ENCODE results near the gene HOXB3. TPM values are rescaled to one million over a fixed set of nuclear protein-coding genes. Genes with fewer than 3 reads are reported as not detected.
"Not testable (repeated sequence)": the region's sequence is repeated elsewhere in the genome, so short reads cannot be mapped to it uniquely, and the experiment has no call there.

HOXB3 gene
- total and polyA plus RNA-seq, 12 donors = 0.24 to 5.9 (median 1.1) TPM

GRCh38 chr17:48539177-48539576 is 50.9 kb downstream of the HOXB3 start:
- WGBS, 2 donors = 84 to 89% methylated on average over 4 of the region's 4 CpGs
- H3K4me1 ChIP-seq = peaks cover 0 to 14% (median 5%) of the 10 kb centered on the region in 9 donors
- intact Hi-C loops (cut with DNase I) = no loop called here
- TF ChIP-seq CTCF (IDR thresholded peaks at IDR 0.05) = no peak
- no peaks in the 10 kb centered on the region for H3K9me3 ChIP-seq
- no peak overlapping the region for H3K4me3 ChIP-seq
- no peaks in the 10 kb centered on the region for H3K36me3 ChIP-seq
- H3K27ac ChIP-seq = no peak overlapping the region
- ATAC-seq (no peak), DNase-seq (no peak)
- peaks cover 9 to 88% (median 73%) of the 10 kb centered on the region in 7 donors for H3K27me3 ChIP-seq

GRCh38 chr17:48537316-48537715 is 52.7 kb downstream of the HOXB3 start:
- intact Hi-C loops (cut with DNase I) = no loop called here
- no peaks in the 10 kb centered on the region for H3K36me3 ChIP-seq
- WGBS, 2 donors = 90 to 95% methylated on average over 3 of the region's 3 CpGs
- H3K27ac ChIP-seq = no peak overlapping the region
- peaks cover 9 to 85% (median 60%) of the 10 kb centered on the region in 7 donors for H3K27me3 ChIP-seq
- no peak for TF ChIP-seq CTCF (IDR thresholded peaks at IDR 0.05)
- no peak for DNase-seq
- no peaks in the 10 kb centered on the region for H3K9me3 ChIP-seq
- H3K4me1 ChIP-seq = peaks cover 0 to 14% (median 5%) of the 10 kb centered on the region in 9 donors
- no peak for ATAC-seq
- H3K4me3 ChIP-seq = no peak overlapping the region

- H3K4me1 ChIP-seq; H3K4me3 ChIP-seq; ATAC-seq; intact Hi-C loops (cut with DNase I); DNase-seq; H3K9me3 ChIP-seq; H3K27ac ChIP-seq; H3K36me3 ChIP-seq: not testable (repeated sequence)
- peaks cover 0 to 85% (median 60%) of the 10 kb centered on the region in 7 donors for H3K27me3 ChIP-seq
- WGBS, 2 donors = 88 to 91% methylated on average over 9 of the region's 9 CpGs
Observed at GRCh38 chr17:48535793-48536559, 54.1 kb downstream of the HOXB3 start.

- peaks cover 0 to 89% (median 69%) of the 10 kb centered on the region in 7 donors for H3K27me3 ChIP-seq
- no peak for DNase-seq
- no peak overlapping the region for H3K27ac ChIP-seq
- H3K36me3 ChIP-seq = no peaks in the 10 kb centered on the region
- ATAC-seq = no peak
- 73 to 78% methylated on average over 8 of the region's 8 CpGs for WGBS, 2 donors
- TF ChIP-seq CTCF (IDR thresholded peaks at IDR 0.05) = no peak
- intact Hi-C loops (cut with DNase I) = no loop called here
- no peak overlapping the region for H3K4me3 ChIP-seq
- H3K9me3 ChIP-seq = no peaks in the 10 kb centered on the region
- H3K4me1 ChIP-seq = no peaks in the 10 kb centered on the region
Observed at GRCh38 chr17:48532261-48532660, 57.8 kb downstream of the HOXB3 start.

DNA sequence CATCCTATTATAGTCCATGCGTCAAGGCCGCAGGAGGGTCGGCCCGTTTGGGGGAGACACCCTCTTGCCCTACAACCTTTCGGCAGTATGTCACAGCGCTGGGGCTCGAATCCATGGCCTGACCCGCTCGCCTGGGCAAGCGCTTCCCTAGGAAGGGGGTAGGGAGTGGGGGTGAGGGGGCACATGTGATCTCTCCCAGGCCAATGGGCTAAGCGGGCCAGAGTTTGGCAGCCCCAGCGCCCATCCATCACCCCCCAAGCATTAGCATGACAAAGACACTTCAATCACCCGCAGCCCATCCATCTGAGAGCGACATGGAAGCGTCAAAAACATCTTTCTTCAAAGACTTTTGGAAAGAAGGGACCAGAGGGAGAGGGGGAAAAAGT is 59.2 kb downstream of the HOXB3 start, which contains the start of gene HOXB1:
Gene HOXB1, minus strand, starts transcription at position 125 of the 386 bp plus-strand sequence. Its CDS starts 107 bp downstream, at position 18.
- Histone ChIP-seq H3K4me1 (no peaks in the 10 kb centered on the region), H3K9me3 (no peaks in the 10 kb centered on the region), H3K4me3 (no peak within 1 kb of the TSS), H3K36me3 (no peaks in the 10 kb centered on the region), H3K27ac (no peak within 1 kb of the TSS), H3K27me3 (peaks cover 0 to 94% (median 80%) of the 10 kb centered on the region in 7 donors)
- ATAC-seq = no peak
- intact Hi-C loops (cut with DNase I) = no loop called here
- WGBS, 2 donors = 43 to 54% methylated on average over 15 of the region's 15 CpGs
- no peak for DNase-seq
- no peak for TF ChIP-seq CTCF (IDR thresholded peaks at IDR 0.05)

All from heart right ventricle (tissue), 16 donors.